ENCODE data around the gene SLC5A9. TPM values are rescaled to one million over a fixed set of nuclear protein-coding genes. Genes with fewer than 3 reads are reported as not detected.

SLC5A9 gene
- total RNA-seq: not detected

GRCh38 chr1:48222501-48223242, at the start of gene SLC5A9:
SLC5A9 (plus strand) TSS chr1:48222716; CDS start chr1:48222737, 21 bp downstream.
- Mint-ChIP-seq H3K4me3 (no peak within 1 kb of the TSS), H3K27me3 (no peaks in the 10 kb centered on the region), H3K27ac (no peak within 1 kb of the TSS), H3K36me3 (no peaks in the 10 kb centered on the region), H3K4me1 (ENCODE audit: low read depth in 2 of 2) (peaks cover 9 to 13% of the 10 kb centered on the region in 2 donors), H3K9me3 (no peaks in the 10 kb centered on the region)
- DNase-seq (ENCODE audit: low spot score) (no peak), ATAC-seq (no peak)

DNA sequence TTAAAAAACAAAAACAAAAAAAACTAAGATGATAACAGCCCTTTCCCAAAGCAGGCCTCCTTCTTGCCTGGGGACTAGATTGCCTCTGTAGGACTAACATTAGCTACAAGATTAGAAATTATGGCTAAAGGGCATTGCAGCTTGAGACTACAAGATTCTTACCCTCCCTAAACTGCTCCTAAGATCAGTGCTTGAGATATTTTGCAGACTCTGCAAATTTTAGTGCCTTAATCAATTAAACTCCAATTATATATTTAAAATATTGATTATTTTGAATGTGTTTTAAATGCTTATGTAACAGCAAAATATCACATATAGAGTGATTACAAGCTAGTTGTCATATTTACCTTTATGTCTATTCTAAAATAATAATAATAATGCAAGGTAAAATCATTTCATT, 47.4 kb upstream of the SLC5A9 start:
- Mint-ChIP-seq H3K4me3 (no peak overlapping the region), H3K36me3 (peaks cover 6% of the 10 kb centered on the region), H3K27me3 (peaks cover 28 to 50% of the 10 kb centered on the region in 2 donors), H3K4me1 (ENCODE audit: low read depth in 2 of 2) (no peaks in the 10 kb centered on the region), H3K27ac (no peak overlapping the region), H3K9me3 (peaks cover 5% of the 10 kb centered on the region)
- no peak for DNase-seq (ENCODE audit: low spot score)
- no peak for ATAC-seq

- no peak for ATAC-seq
- no peak overlapping the region for H3K4me3 Mint-ChIP-seq
Measured at GRCh38 chr1:48177257-48177656, 45.3 kb upstream of the SLC5A9 start.

DNA sequence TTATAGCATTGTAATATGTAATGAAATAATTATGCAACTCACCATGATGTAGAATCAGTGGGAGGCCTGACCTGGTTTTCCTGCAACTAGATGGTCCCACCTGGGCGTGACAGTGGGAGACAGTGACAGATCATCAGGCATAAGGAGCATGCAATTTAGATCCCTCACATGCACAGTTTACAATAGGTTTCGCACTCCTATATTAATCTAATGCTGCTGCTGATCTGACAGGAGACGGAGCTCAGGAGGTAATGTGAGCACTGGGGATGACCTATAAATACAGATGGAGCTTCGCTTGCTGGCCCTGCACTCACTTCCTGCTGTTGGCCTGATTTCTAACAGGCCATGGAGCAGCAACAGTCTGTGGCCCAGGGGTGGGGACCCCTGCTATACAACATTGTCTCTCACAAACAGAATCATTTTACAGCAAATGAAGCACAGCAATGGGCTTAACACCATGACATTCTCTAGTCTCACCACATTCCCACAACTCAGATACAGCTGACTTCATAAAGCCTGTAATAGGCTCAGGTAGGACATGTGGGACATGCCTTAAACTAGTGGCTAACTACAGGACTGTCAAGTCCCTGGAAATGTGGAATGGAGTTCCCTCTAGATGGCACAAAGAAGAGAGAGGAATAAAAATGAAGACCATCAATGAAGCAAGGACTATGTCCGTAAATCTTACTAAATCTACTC, 40.7 kb upstream of the SLC5A9 start:
- Mint-ChIP-seq H3K4me3 (no peak overlapping the region), H3K36me3 (no peaks in the 10 kb centered on the region), H3K9me3 (no peaks in the 10 kb centered on the region), H3K27me3 (peaks cover 26 to 33% of the 10 kb centered on the region in 2 donors), H3K4me1 (ENCODE audit: low read depth in 2 of 2) (no peaks in the 10 kb centered on the region), H3K27ac (no peak overlapping the region)
- DNase-seq (ENCODE audit: low spot score) (no peak), ATAC-seq (no peak)

More at GRCh38 chr1:48177257-48177656, 45.3 kb upstream of the SLC5A9 start:
- Mint-ChIP-seq H3K27ac (no peak overlapping the region), H3K9me3 (no peaks in the 10 kb centered on the region), H3K27me3 (peaks cover 23 to 32% of the 10 kb centered on the region in 2 donors), H3K4me1 (ENCODE audit: low read depth in 2 of 2) (no peaks in the 10 kb centered on the region), H3K36me3 (no peaks in the 10 kb centered on the region)
- no peak for DNase-seq (ENCODE audit: low spot score)

- no peak overlapping the region for H3K4me3 Mint-ChIP-seq
- no peak overlapping the region for H3K27ac Mint-ChIP-seq
- no peaks in the 10 kb centered on the region for H3K9me3 Mint-ChIP-seq
- H3K27me3 Mint-ChIP-seq: peaks cover 22 to 30% of the 10 kb centered on the region in 2 donors
- no peaks in the 10 kb centered on the region for H3K36me3 Mint-ChIP-seq
- ATAC-seq (no peak), DNase-seq (ENCODE audit: low spot score) (no peak)
- no peaks in the 10 kb centered on the region for H3K4me1 Mint-ChIP-seq (ENCODE audit: low read depth in 2 of 2)
Measured at GRCh38 chr1:48182439-48182838, 40.1 kb upstream of the SLC5A9 start.

DNA sequence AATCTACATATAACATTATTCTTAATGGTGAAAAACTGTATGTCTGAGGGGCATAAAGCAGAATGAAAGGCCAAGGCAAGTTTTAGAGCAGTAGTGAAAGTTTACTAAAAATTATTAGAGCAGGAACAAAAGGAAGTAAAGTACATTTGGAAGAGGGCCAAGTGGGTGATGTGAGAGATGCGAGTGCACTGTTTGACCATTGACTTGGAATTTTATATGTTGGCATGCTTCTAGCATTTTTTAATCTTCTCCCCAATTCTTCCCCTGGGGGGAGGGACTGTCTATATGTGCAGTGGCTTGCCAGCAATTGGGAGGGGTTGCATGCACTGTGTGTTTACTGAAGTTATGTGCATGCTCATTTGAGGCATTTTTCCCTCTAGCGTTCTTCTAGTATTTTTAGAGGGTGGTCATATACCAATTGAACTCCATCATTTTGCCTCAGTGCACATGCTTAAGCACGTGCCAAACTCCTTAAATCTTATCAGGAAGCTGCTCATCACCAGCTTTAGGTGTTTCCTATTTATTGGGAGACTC, 36.1 kb upstream of the SLC5A9 start:
- Mint-ChIP-seq H3K9me3 (peaks cover 3% of the 10 kb centered on the region), H3K27ac (no peak overlapping the region), H3K4me1 (ENCODE audit: low read depth in 2 of 2) (no peaks in the 10 kb centered on the region), H3K36me3 (peaks cover 5% of the 10 kb centered on the region), H3K27me3 (peaks cover 23 to 51% of the 10 kb centered on the region in 2 donors), H3K4me3 (no peak overlapping the region)
- ATAC-seq (no peak), DNase-seq (ENCODE audit: low spot score) (no peak)

DNA sequence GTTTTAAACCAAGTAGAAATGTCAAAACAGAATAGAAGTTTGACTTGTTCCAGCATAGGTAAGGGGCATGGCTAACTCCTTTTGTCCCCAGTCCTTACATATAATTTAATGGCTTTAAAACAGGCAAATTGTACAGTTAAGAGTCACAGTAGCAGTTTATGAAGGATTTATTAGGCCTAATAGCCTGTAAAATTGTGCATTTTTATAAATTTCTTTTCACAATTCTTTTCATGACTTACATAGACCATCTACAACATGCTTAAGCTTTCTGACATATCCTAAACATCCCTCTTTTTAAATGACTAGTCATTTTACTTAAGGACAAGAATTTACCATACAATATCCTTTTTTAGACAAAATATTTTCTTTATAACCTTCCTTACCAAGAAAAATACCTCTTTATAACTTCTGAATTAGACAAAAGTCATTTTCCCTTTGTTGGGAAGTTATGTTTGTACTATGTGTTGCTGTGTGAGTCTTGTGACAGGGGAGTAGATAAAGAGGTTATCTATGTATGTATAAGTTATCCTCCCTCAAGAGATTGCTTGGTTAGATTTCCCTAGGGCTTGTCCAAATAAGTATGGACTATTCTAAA, 34.5 kb upstream of the SLC5A9 start:
- Mint-ChIP-seq H3K27ac (no peak overlapping the region), H3K9me3 (peaks cover 3% of the 10 kb centered on the region), H3K4me3 (no peak overlapping the region), H3K4me1 (ENCODE audit: low read depth in 2 of 2) (no peaks in the 10 kb centered on the region), H3K36me3 (peaks cover 5% of the 10 kb centered on the region), H3K27me3 (peaks cover 14 to 42% of the 10 kb centered on the region in 2 donors)
- ATAC-seq (no peak), DNase-seq (ENCODE audit: low spot score) (no peak)

DNA sequence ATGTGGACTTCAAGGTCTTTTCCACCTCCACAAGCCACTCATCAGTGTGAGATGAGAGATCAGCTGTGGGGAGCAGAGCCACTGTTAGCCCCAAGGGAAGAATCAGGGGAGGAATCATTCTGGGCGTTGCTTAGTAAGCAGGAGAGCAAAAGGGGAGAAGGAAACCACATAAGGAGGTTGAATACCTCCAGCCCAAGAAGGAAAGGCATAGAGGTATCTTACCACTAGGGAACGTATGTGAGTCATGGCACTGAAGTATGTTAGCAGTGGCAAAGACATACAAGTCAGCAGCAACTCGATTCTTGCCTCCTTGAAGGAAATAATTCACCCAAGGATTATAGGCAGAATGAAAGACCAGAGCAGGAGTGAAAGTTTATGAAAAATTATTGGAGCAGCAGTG, 31.6 kb upstream of the SLC5A9 start:
- peaks cover 5% of the 10 kb centered on the region for H3K36me3 Mint-ChIP-seq
- peaks cover 3% of the 10 kb centered on the region for H3K9me3 Mint-ChIP-seq
- peaks cover 21 to 49% of the 10 kb centered on the region in 2 donors for H3K27me3 Mint-ChIP-seq
- no peak overlapping the region for H3K27ac Mint-ChIP-seq
- no peak overlapping the region for H3K4me3 Mint-ChIP-seq
- ATAC-seq: no peak
- no peaks in the 10 kb centered on the region for H3K4me1 Mint-ChIP-seq (ENCODE audit: low read depth in 2 of 2)
- no peak for DNase-seq (ENCODE audit: low spot score)

GRCh38 chr1:48194801-48195200, 27.7 kb upstream of the SLC5A9 start:
- Mint-ChIP-seq H3K9me3 (no peaks in the 10 kb centered on the region), H3K36me3 (no peaks in the 10 kb centered on the region), H3K27ac (no peak overlapping the region), H3K4me1 (ENCODE audit: low read depth in 2 of 2) (no peaks in the 10 kb centered on the region), H3K4me3 (no peak overlapping the region), H3K27me3 (peaks cover 12 to 31% of the 10 kb centered on the region in 2 donors)
- DNase-seq (ENCODE audit: low spot score) (no peak), ATAC-seq (no peak)

GRCh38 chr1:48196237-48196636, 26.3 kb upstream of the SLC5A9 start:
- Mint-ChIP-seq H3K4me3 (no peak overlapping the region), H3K36me3 (no peaks in the 10 kb centered on the region), H3K4me1 (ENCODE audit: low read depth in 2 of 2) (peaks cover 0 to 3% of the 10 kb centered on the region in 2 donors), H3K9me3 (no peaks in the 10 kb centered on the region), H3K27me3 (peaks cover 7 to 20% of the 10 kb centered on the region in 2 donors), H3K27ac (no peak overlapping the region)
- ATAC-seq (no peak), DNase-seq (ENCODE audit: low spot score) (no peak)

DNA sequence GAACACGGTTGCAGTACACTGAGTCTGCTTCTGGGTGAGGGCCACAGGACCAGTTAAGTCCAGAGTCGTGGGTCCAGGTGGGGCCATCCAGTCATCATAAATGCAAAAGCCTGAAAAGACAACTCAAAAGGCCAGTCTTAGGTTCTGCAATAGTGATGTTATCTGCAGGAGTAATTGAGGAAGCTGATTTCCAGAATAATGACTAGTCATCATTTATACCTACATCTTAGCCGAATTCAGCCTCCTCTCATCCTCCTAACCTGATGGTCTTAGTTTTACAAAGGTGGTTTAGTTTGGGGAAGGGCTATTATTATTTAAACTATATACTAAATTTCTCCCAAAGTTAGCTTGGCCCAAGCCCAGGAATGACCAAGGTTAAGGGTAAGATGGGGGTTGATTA, 23.5 kb upstream of the SLC5A9 start:
- H3K4me3 Mint-ChIP-seq: no peak overlapping the region
- no peak for ATAC-seq
- no peak overlapping the region for H3K27ac Mint-ChIP-seq
- H3K4me1 Mint-ChIP-seq (ENCODE audit: low read depth in 2 of 2): peaks cover 10 to 16% of the 10 kb centered on the region in 2 donors
- H3K9me3 Mint-ChIP-seq: no peaks in the 10 kb centered on the region
- H3K36me3 Mint-ChIP-seq: no peaks in the 10 kb centered on the region
- H3K27me3 Mint-ChIP-seq: peaks cover 4 to 17% of the 10 kb centered on the region in 2 donors
- DNase-seq (ENCODE audit: low spot score): no peak

DNA sequence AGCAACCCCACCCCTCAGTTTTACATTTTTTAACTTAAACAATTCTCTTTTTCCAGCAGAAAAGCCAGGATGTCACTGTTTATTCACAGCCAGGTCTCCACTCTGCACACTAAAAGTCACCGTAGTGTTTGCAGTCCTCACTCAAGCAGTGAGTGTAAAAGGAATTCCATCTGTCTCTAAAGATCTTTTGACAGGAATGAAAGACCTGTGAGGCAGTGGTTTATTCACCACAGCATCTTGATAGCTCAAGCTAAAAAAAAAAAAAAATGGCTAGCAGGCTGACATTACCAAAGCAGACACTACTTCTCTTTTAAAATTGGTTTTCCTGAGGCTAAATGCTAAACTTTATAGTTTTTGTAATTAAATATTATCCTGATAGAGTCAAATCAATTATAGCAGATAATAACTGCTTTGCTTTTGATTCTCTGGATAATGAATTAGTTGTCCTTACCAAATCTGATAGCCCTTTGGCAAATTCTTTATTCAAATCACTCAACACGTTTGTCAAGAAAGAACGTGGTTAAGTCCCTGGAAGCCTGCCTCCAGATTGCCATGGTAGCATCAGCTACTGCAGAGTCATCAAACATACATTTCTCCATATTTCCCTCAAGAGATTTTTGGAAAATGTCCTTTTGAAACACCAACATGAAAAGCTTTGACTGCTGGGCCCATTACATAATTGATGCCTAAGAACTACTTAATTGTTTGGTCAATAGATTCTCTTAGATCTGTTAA, 22.2 kb upstream of the SLC5A9 start:
- no peaks in the 10 kb centered on the region for H3K36me3 Mint-ChIP-seq
- no peaks in the 10 kb centered on the region for H3K9me3 Mint-ChIP-seq
- no peak overlapping the region for H3K4me3 Mint-ChIP-seq
- no peak overlapping the region for H3K27ac Mint-ChIP-seq
- H3K4me1 Mint-ChIP-seq (ENCODE audit: low read depth in 2 of 2): peaks cover 10 to 16% of the 10 kb centered on the region in 2 donors
- H3K27me3 Mint-ChIP-seq: peaks cover 3 to 15% of the 10 kb centered on the region in 2 donors
- DNase-seq (ENCODE audit: low spot score) (no peak), ATAC-seq (no peak)

- ATAC-seq (peak; percentile 66 to 88), DNase-seq (ENCODE audit: low spot score) (no peak)
- H3K9me3 Mint-ChIP-seq: no peaks in the 10 kb centered on the region
- H3K4me3 Mint-ChIP-seq: peak overlapping the region; percentile 23
- peaks cover 10 to 16% of the 10 kb centered on the region in 2 donors for H3K4me1 Mint-ChIP-seq (ENCODE audit: low read depth in 2 of 2)
- no peak overlapping the region for H3K27ac Mint-ChIP-seq
- H3K36me3 Mint-ChIP-seq: no peaks in the 10 kb centered on the region
- H3K27me3 Mint-ChIP-seq: peaks cover 3 to 8% of the 10 kb centered on the region in 2 donors
Measured at GRCh38 chr1:48202030-48202752, 20.3 kb upstream of the SLC5A9 start.
